ENCODE results near the gene SLK.

Gene SLK
- 146 to 194 reads per million in 2 experiments for total RNA-seq

- DNase-seq (ENCODE audit: low read depth), result peak; percentile 75
These were observed at the start of gene SLK for GRCh38 chr10:103966671-103967447. TSS of gene SLK (plus strand) at chr10:103967140. CDS start at chr10:103967746, 606 bp downstream.

GRCh38 chr10:103917302-103918052 is 49.5 kb upstream of the SLK start:
- DNase-seq (ENCODE audit: low read depth), result no peak

GRCh38 chr10:103918053-103918846 is 48.7 kb upstream of the SLK start, which contains the start of gene STN1:
TSS of gene STN1 (minus strand) at chr10:103918184. CDS start at chr10:103917594, 590 bp downstream.
- DNase-seq (ENCODE audit: low read depth), result peak; percentile 92

GRCh38 chr10:103919648-103920025 is 47.3 kb upstream of the SLK start:
- no peak for DNase-seq (ENCODE audit: low read depth)

GRCh38 chr10:103921248-103921647 is 45.7 kb upstream of the SLK start:
- DNase-seq (ENCODE audit: low read depth), result no peak

- no peak for DNase-seq (ENCODE audit: low read depth)
These were observed 45.2 kb upstream of the SLK start for GRCh38 chr10:103921750-103922195.

- DNase-seq (ENCODE audit: low read depth), result no peak
These were observed 44.3 kb upstream of the SLK start for GRCh38 chr10:103922659-103923058.

- no peak for DNase-seq (ENCODE audit: low read depth)
These were observed 43.4 kb upstream of the SLK start for GRCh38 chr10:103923502-103923901.

- DNase-seq (ENCODE audit: low read depth), result no peak
These were observed 41.3 kb upstream of the SLK start for GRCh38 chr10:103925591-103925990.

GRCh38 chr10:103926722-103927319 is 40.1 kb upstream of the SLK start:
- DNase-seq (ENCODE audit: low read depth), result no peak

GRCh38 chr10:103928784-103929183 is 38.2 kb upstream of the SLK start:
- DNase-seq (ENCODE audit: low read depth), result no peak

- no peak for DNase-seq (ENCODE audit: low read depth)
These were observed 37.5 kb upstream of the SLK start for GRCh38 chr10:103929381-103929921.

GRCh38 chr10:103930449-103930848 is 36.5 kb upstream of the SLK start:
- no peak for DNase-seq (ENCODE audit: low read depth)

GRCh38 chr10:103930881-103931280 is 36.1 kb upstream of the SLK start:
- no peak for DNase-seq (ENCODE audit: low read depth)

GRCh38 chr10:103931603-103932002 is 35.3 kb upstream of the SLK start:
- DNase-seq (ENCODE audit: low read depth), result no peak

GRCh38 chr10:103932271-103932670 is 34.7 kb upstream of the SLK start:
- no peak for DNase-seq (ENCODE audit: low read depth)

- no peak for DNase-seq (ENCODE audit: low read depth)
These were observed 34.0 kb upstream of the SLK start for GRCh38 chr10:103932971-103933370.

GRCh38 chr10:103933557-103934121 is 33.3 kb upstream of the SLK start:
- DNase-seq (ENCODE audit: low read depth), result no peak

GRCh38 chr10:103934308-103934707 is 32.6 kb upstream of the SLK start:
- DNase-seq (ENCODE audit: low read depth), result no peak

GRCh38 chr10:103936022-103936421 is 30.9 kb upstream of the SLK start:
- no peak for DNase-seq (ENCODE audit: low read depth)

GRCh38 chr10:103939522-103939921 is 27.4 kb upstream of the SLK start:
- DNase-seq (ENCODE audit: low read depth), result no peak
